ENCODE measurements around the gene LONP1. TPM values are rescaled to one million over a fixed set of nuclear protein-coding genes. Genes with fewer than 3 reads are reported as not detected.
A peak's percentile ranks its signal among the peaks of the same experiment; 100 is the strongest.

LONP1 gene
- total and polyA plus RNA-seq, 8 donors, result 23.3 to 63.9 (median 39.4) TPM

- no peak overlapping the region for H3K4me3 ChIP-seq
- DNase-seq (no peak), ATAC-seq (no peak), FAIRE-seq (no peak)
- no peaks in the 10 kb centered on the region for H3K27me3 ChIP-seq
- H3K36me3 ChIP-seq, result no peaks in the 10 kb centered on the region
- intact Hi-C loops (cut with DNase I), result no loop called here
- no peaks in the 10 kb centered on the region for H3K9me3 ChIP-seq
- TF ChIP-seq CTCF (IDR thresholded peaks at IDR 0.05), result no peak
- no peaks in the 10 kb centered on the region for H3K4me1 ChIP-seq
- WGBS, 2 donors, result 66 to 69% methylated on average over 13 of the region's 13 CpGs
- no peak overlapping the region for H3K27ac ChIP-seq
These were observed 43.2 kb downstream of the LONP1 start for GRCh38 chr19:5676772-5677105.

- ATAC-seq (no peak), DNase-seq (peak in 1 of 6 donors; percentile 51), FAIRE-seq (no peak)
- WGBS, 2 donors, result 50 to 53% methylated on average over 17 of the region's 17 CpGs
- intact Hi-C loops (cut with DNase I), result no loop called here
- no peak overlapping the region for H3K27ac ChIP-seq
- no peaks in the 10 kb centered on the region for H3K4me1 ChIP-seq
- H3K4me3 ChIP-seq, result no peak overlapping the region
- H3K9me3 ChIP-seq, result no peaks in the 10 kb centered on the region
- no peak for TF ChIP-seq CTCF (IDR thresholded peaks at IDR 0.05)
- no peaks in the 10 kb centered on the region for H3K36me3 ChIP-seq
- H3K27me3 ChIP-seq, result no peaks in the 10 kb centered on the region
These were observed 43.7 kb downstream of the LONP1 start for GRCh38 chr19:5676105-5676771.

DNA sequence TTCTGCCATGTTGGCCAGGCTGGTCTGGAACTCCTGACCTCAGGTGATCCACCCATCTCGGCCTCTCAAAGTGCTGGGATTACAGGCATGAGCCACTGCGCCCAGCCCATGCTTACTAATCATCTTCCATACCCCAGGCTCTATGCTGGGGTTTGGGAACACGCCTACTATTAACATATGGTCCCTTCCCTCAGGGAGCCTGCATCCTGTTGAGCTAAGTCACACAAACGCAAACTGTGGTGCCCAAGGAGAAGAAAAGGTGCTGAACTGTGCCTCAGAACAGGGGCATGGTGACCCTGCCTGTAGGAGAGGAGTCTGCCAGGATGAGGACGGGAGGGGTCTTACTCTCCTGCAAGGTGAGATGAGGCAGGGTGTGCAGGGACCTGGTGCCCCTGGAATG, 45.2 kb downstream of the LONP1 start:
- H3K27me3 ChIP-seq, result no peaks in the 10 kb centered on the region
- intact Hi-C loops (cut with DNase I), result no loop called here
- no peaks in the 10 kb centered on the region for H3K9me3 ChIP-seq
- 82 to 89% methylated on average over 5 of the region's 5 CpGs for WGBS, 2 donors
- TF ChIP-seq CTCF (IDR thresholded peaks at IDR 0.05), result no peak
- no peak for ATAC-seq
- DNase-seq, result no peak
- no peak overlapping the region for H3K27ac ChIP-seq
- FAIRE-seq, result no peak
- no peaks in the 10 kb centered on the region for H3K4me1 ChIP-seq
- H3K4me3 ChIP-seq, result no peak overlapping the region
- peaks cover 0 to 2% (median 0%) of the 10 kb centered on the region in 3 donors for H3K36me3 ChIP-seq

- no peaks in the 10 kb centered on the region for H3K9me3 ChIP-seq
- DNase-seq (no peak), ATAC-seq (no peak), FAIRE-seq (no peak)
- TF ChIP-seq CTCF (IDR thresholded peaks at IDR 0.05), result no peak
- H3K36me3 ChIP-seq, result peaks cover 2 to 12% (median 7%) of the 10 kb centered on the region in 3 donors
- no peak overlapping the region for H3K4me3 ChIP-seq
- no peaks in the 10 kb centered on the region for H3K27me3 ChIP-seq
- intact Hi-C loops (cut with DNase I), result no loop called here
- no peak overlapping the region for H3K27ac ChIP-seq
- H3K4me1 ChIP-seq, result no peaks in the 10 kb centered on the region
- 96 to 100% methylated on average over 1 of the region's 1 CpG for WGBS, 2 donors
These were observed 46.2 kb downstream of the LONP1 start for GRCh38 chr19:5673752-5674151.

DNA sequence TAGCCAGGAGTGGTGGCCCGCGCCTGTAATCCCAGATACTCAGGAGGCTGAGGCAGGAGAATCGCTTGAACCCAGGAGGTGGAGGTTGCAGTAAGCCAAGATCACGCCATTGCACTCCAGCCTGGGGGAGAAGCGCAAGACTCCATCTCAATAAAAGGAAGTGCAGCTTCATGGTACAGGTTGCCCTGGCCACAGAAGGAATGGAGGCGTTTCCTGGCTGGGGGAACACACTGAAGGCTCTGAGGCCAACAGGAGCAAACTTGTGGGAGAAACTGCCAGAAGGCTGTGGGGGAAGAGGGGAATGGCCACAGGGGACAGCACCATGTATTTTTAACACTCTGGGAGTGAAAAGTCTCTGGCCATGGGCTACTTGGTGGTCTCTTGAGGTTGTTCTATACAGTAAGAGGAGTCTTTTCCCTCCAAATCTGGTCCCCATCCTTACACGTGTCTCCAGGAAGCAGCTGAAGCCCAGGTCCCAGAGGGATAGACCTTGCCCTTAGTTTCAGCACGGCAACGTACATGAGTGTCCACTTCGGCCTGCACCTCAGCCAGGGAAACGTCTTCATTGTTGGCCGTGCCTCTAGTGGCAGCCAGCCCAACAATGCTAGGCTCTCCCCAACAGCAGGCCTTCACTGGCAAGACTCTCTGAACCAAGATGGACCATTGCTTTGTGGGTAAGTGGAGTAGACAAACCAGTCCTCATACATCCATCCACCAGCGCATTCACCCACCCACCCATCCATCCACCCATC, 47.1 kb downstream of the LONP1 start:
- ATAC-seq (no peak), FAIRE-seq (no peak), DNase-seq (peak in 1 of 6 donors; percentile 20)
- intact Hi-C loops (cut with DNase I), result no loop called here
- H3K4me3 ChIP-seq, result no peak overlapping the region
- 89 to 93% methylated on average over 13 of the region's 13 CpGs for WGBS, 2 donors
- H3K4me1 ChIP-seq, result no peaks in the 10 kb centered on the region
- H3K27ac ChIP-seq, result no peak overlapping the region
- no peaks in the 10 kb centered on the region for H3K27me3 ChIP-seq
- no peaks in the 10 kb centered on the region for H3K9me3 ChIP-seq
- H3K36me3 ChIP-seq, result peaks cover 2 to 15% (median 9%) of the 10 kb centered on the region in 3 donors
- no peak for TF ChIP-seq CTCF (IDR thresholded peaks at IDR 0.05)

All from pancreas (tissue), 10 donors.